Activated CD8-positive, alpha-beta T cell treated with anti-CD3 and anti-CD28 coated beads for 36 hours (primary cell): ENCODE data around the gene ITIH5. TPM values are rescaled to one million over a fixed set of nuclear protein-coding genes. Genes with fewer than 3 reads are reported as not detected.
A peak's percentile ranks its signal among the peaks of the same experiment; 100 is the strongest.

Source experiments
- ATAC-seq: fragments of 200-7000 bp; cut with Tn5 transposase; one replicate; pipeline ENCODE4 v1.10.0; 2021; ENCODE audit warnings: mild to moderate bottlenecking, moderate library complexity
- CTCF ChIA-PET: fragments of 350-600 bp; sonication (Branson Sonifier 250); formaldehyde crosslinking; loops from one replicate; lab custom pipeline; 2021; ENCODE audit warnings: antibody characterized with exemption; lab: Charles Lee
- POLR2A ChIA-PET: fragments of 350-600 bp; sonication (Branson Sonifier 250); formaldehyde crosslinking; loops from one replicate; lab custom pipeline; 2021; ENCODE audit warnings: antibody characterized with exemption; lab: Charles Lee
- DNase-seq: peaks from one replicate; pipeline ENCODE4 v3.0.0-alpha.2; 2020
- H3K27ac Mint-ChIP-seq: one replicate; pipeline ENCODE4 v1.8.0; 2021; ENCODE audit warnings: mild to moderate bottlenecking, mixed read lengths
- H3K27me3 Mint-ChIP-seq: one replicate; pipeline ENCODE4 v1.8.0; 2021; ENCODE audit warnings: mixed read lengths
- H3K36me3 Mint-ChIP-seq: one replicate; pipeline ENCODE4 v1.8.0; 2021; ENCODE audit warnings: low read depth, mixed read lengths
- H3K4me1 Mint-ChIP-seq: one replicate; pipeline ENCODE4 v1.8.0; 2021; ENCODE audit warnings: low read depth, mixed read lengths
- H3K4me3 Mint-ChIP-seq: one replicate; pipeline ENCODE4 v1.8.0; 2021; ENCODE audit warnings: mild to moderate bottlenecking, moderate library complexity, mixed read lengths
- H3K9me3 Mint-ChIP-seq: one replicate; pipeline ENCODE4 v1.8.0; 2021; ENCODE audit warnings: mixed read lengths
- CTCF ChIP-seq: fragments of 200-600 bp; IDR thresholded peaks from one replicate; pipeline ENCODE4 v1.8.0; 2022; ENCODE audit warnings: antibody characterized with exemption, mild to moderate bottlenecking
- intact Hi-C: fragments of 100-400 bp; cut with micrococcal nuclease; formaldehyde crosslinking; loops from one replicate; pipeline ENCODE4 v1.10.0; 2022
- total RNA-seq, 2 experiments: library from RNA; stranded (reverse); gene quantifications; one replicate each; pipeline ENCODE4 v1.2.3, GENCODE V29; 2021

ITIH5 gene
- total RNA-seq, 2 experiments from 2014 or later: not detected

- ChIA-PET CTCF (interaction anchor here (3.3 kb wide), 1 partner anchor 9 kb away, joined by 20 read pairs; no protein-coding TSS in a partner anchor), POLR2A (no interaction called here)
- Mint-ChIP-seq H3K4me3 (no peak overlapping the region), H3K27ac (no peak overlapping the region), H3K9me3 (peaks cover 11% of the 10 kb centered on the region), H3K4me1 (peaks cover 8% of the 10 kb centered on the region), H3K27me3 (peaks cover 6% of the 10 kb centered on the region), H3K36me3 (peaks cover 4% of the 10 kb centered on the region)
- intact Hi-C loops: no loop called here
- no peak for TF ChIP-seq CTCF
- no peak for ATAC-seq
- no peak for DNase-seq
Measured at GRCh38 chr10:7533657-7534479, 132.9 kb downstream of the ITIH5 start.

- DNase-seq (no peak), ATAC-seq (no peak)
- H3K27me3 Mint-ChIP-seq: peaks cover 6% of the 10 kb centered on the region
- no peaks in the 10 kb centered on the region for H3K36me3 Mint-ChIP-seq
- no peak overlapping the region for H3K27ac Mint-ChIP-seq
- peaks cover 3% of the 10 kb centered on the region for H3K9me3 Mint-ChIP-seq
- intact Hi-C loops: no loop called here
- ChIA-PET POLR2A (no interaction called here), CTCF (interaction anchor here (1.0 to 3.3 kb wide), 2 partner anchors 8 to 154 kb away, joined by 3 to 20 read pairs; no protein-coding TSS in a partner anchor)
- TF ChIP-seq CTCF: no peak
- H3K4me3 Mint-ChIP-seq: no peak overlapping the region
- H3K4me1 Mint-ChIP-seq: no peaks in the 10 kb centered on the region
Measured at GRCh38 chr10:7532723-7533498, 133.9 kb downstream of the ITIH5 start.

- Mint-ChIP-seq H3K4me1 (peaks cover 4% of the 10 kb centered on the region), H3K9me3 (no peaks in the 10 kb centered on the region), H3K27ac (no peak overlapping the region), H3K36me3 (no peaks in the 10 kb centered on the region), H3K27me3 (peaks cover 6% of the 10 kb centered on the region), H3K4me3 (no peak overlapping the region)
- ATAC-seq (no peak), DNase-seq (peak; percentile 23)
- ChIA-PET CTCF (interaction anchor here (2.3 kb wide), 1 partner anchor 158 kb away, joined by 8 read pairs; no protein-coding TSS in a partner anchor), POLR2A (no interaction called here)
- intact Hi-C loops: loop anchor here (5.0 kb wide), 1 partner anchor 1773 kb away; no protein-coding TSS in a partner anchor
- no peak for TF ChIP-seq CTCF
Measured at GRCh38 chr10:7529638-7530037, 137.1 kb downstream of the ITIH5 start.

- no peak overlapping the region for H3K27ac Mint-ChIP-seq
- H3K36me3 Mint-ChIP-seq: no peaks in the 10 kb centered on the region
- no peak for ATAC-seq
- no peak overlapping the region for H3K4me3 Mint-ChIP-seq
- peaks cover 4% of the 10 kb centered on the region for H3K27me3 Mint-ChIP-seq
- POLR2A ChIA-PET: no interaction called here
- peaks cover 3% of the 10 kb centered on the region for H3K9me3 Mint-ChIP-seq
- intact Hi-C loops: loop anchor here (5.0 kb wide), 1 partner anchor 1775 kb away; no protein-coding TSS in a partner anchor
- H3K4me1 Mint-ChIP-seq: peaks cover 13% of the 10 kb centered on the region
- TF ChIP-seq CTCF: no peak
- CTCF ChIA-PET: interaction anchor here (2.2 kb wide), 1 partner anchor 160 kb away, joined by 21 read pairs; no protein-coding TSS in a partner anchor
- no peak for DNase-seq
Measured at GRCh38 chr10:7527468-7527867, 139.3 kb downstream of the ITIH5 start.
